Esophagus squamous epithelium (tissue), 5 donors: Measurements from ENCODE around the gene TAGAP. TPM values are rescaled to one million over a fixed set of nuclear protein-coding genes. Genes with fewer than 3 reads are reported as not detected.

Experiments used
- DNase-seq: peaks from one replicate; lab custom pipeline; 2025; lab: John Stamatoyannopoulos, UW
- H3K27ac ChIP-seq, 4 donors: fragments of 200-600 bp; sonication (generic); one replicate each; pipeline ENCODE4 v1.5.1; 2016 to 2019; ENCODE audit warnings: mild to moderate bottlenecking in 1 of 4
- H3K27me3 ChIP-seq, 4 donors: fragments of 200-600 bp; sonication (generic); 1 replicate in 3 of 4; 2 replicates in 1 of 4; pipeline versions ENCODE4 v1.5.1 to v1.6.0; 2017 to 2021; ENCODE audit warnings: antibody characterized with exemption in 1 of 4
- H3K36me3 ChIP-seq, 3 donors: fragments of 200-600 bp; sonication (generic); one replicate each; pipeline ENCODE4 v1.5.1; 2016 to 2019
- H3K4me1 ChIP-seq, 3 donors: fragments of 200-600 bp; sonication (generic); one replicate each; pipeline ENCODE4 v1.5.1; 2017 to 2019
- H3K4me3 ChIP-seq, 4 donors: fragments of 200-600 bp; sonication (generic); 1 replicate in 3 of 4; 2 replicates in 1 of 4; pipeline ENCODE4 v1.5.1; 2016 to 2019; ENCODE audit warnings: mild to moderate bottlenecking in 2 of 4, moderate library complexity in 1 of 4
- H3K9me3 ChIP-seq, 3 donors: fragments of 200-600 bp; sonication (generic); one replicate each; pipeline ENCODE4 v1.5.1; 2016 to 2019
- CTCF ChIP-seq, 6 experiments: fragments of 450-650 bp in 4 of 6; fragments of 200-600 bp in 2 of 6; sonication (generic) in 2 of 6; IDR thresholded peaks; one replicate each; pipeline ENCODE4 v1.5.1; 2016 to 2019; ENCODE audit warnings: antibody characterized with exemption in 6 of 6, mild to moderate bottlenecking in 4 of 6, moderate library complexity in 4 of 6
- POLR2A ChIP-seq, 4 donors: fragments of 450-650 bp; IDR thresholded peaks; one replicate each; pipeline ENCODE4 v1.6.1; 2017; ENCODE audit warnings: antibody characterized with exemption in 4 of 4, mild to moderate bottlenecking in 4 of 4, moderate library complexity in 3 of 4
- WGBS, 2 donors: methylation state at CpG; one replicate each; pipeline ENCODE4 v1.1.5; 2018; 5-methylcytosine and 5-hydroxymethylcytosine counted together
- intact Hi-C: fragments of 100-400 bp; cut with DNase I; formaldehyde crosslinking; loops from one replicate; pipeline ENCODE4 v1.15.0; 2022
- total RNA-seq, 4 donors: library from RNA; depleted of rRNA; stranded (reverse); fragments of >200 nt; gene quantifications; one replicate each; pipeline ENCODE4 v1.1.0, GENCODE V29; 2016
- donor health status: DM: yes; HTN: yes; CAD: no.

TAGAP gene
- total RNA-seq, 4 donors from 2014 or later: 0.83 to 3.6 (median 2.4) TPM

- TF ChIP-seq POLR2A (IDR thresholded peaks at IDR 0.05) (no peak), CTCF (IDR thresholded peaks at IDR 0.05) (no peak)
- H3K27ac ChIP-seq: no peak overlapping the region
- no peaks in the 10 kb centered on the region for H3K27me3 ChIP-seq
- no peaks in the 10 kb centered on the region for H3K36me3 ChIP-seq
- DNase-seq: no peak
- H3K9me3 ChIP-seq: no peaks in the 10 kb centered on the region
- H3K4me3 ChIP-seq: no peak overlapping the region
- 79 to 89% methylated on average over 5 of the region's 5 CpGs for WGBS, 2 donors
- H3K4me1 ChIP-seq: peaks cover 0 to 31% (median 10%) of the 10 kb centered on the region in 3 donors
- intact Hi-C loops: no loop called here
Observed at GRCh38 chr6:159005436-159005835, 39.4 kb downstream of the TAGAP start.

GRCh38 chr6:159004592-159004991 lies 40.2 kb downstream of the TAGAP start:
- Histone ChIP-seq H3K9me3 (no peaks in the 10 kb centered on the region), H3K4me1 (peaks cover 0 to 31% (median 8%) of the 10 kb centered on the region in 3 donors), H3K36me3 (no peaks in the 10 kb centered on the region), H3K27ac (no peak overlapping the region), H3K4me3 (no peak overlapping the region), H3K27me3 (no peaks in the 10 kb centered on the region)
- DNase-seq: no peak
- intact Hi-C loops: no loop called here
- TF ChIP-seq POLR2A (IDR thresholded peaks at IDR 0.05): no peak
- TF ChIP-seq CTCF (IDR thresholded peaks at IDR 0.05): no peak
- WGBS, 2 donors: 62 to 75% methylated on average over 3 of the region's 3 CpGs

- Histone ChIP-seq H3K4me1 (peaks cover 3 to 34% (median 13%) of the 10 kb centered on the region in 3 donors), H3K27me3 (no peaks in the 10 kb centered on the region), H3K4me3 (no peak overlapping the region), H3K27ac (peak overlapping the region in 1 of 4 donors; percentile 17), H3K9me3 (no peaks in the 10 kb centered on the region), H3K36me3 (no peaks in the 10 kb centered on the region)
- intact Hi-C loops: no loop called here
- TF ChIP-seq CTCF (IDR thresholded peaks at IDR 0.05) (no peak), POLR2A (IDR thresholded peaks at IDR 0.05) (no peak)
- 81 to 90% methylated on average over 12 of the region's 12 CpGs for WGBS, 2 donors
- DNase-seq: no peak
Observed at GRCh38 chr6:159002432-159003155, 42.2 kb downstream of the TAGAP start.

GRCh38 chr6:158999666-159000403 lies 45.0 kb downstream of the TAGAP start, which contains the start of gene RSPH3:
Gene RSPH3 (minus strand): TSS chr6:159000202. CDS start chr6:158999550, 652 bp downstream.
- intact Hi-C loops: no loop called here
- H3K9me3 ChIP-seq: no peaks in the 10 kb centered on the region
- peak; percentile 47 for DNase-seq
- H3K27ac ChIP-seq: peak within 1 kb of the TSS; percentile 88 to 96 (median 90)
- TF ChIP-seq CTCF (IDR thresholded peaks at IDR 0.05): peak in 4 of 6 experiments; percentile 20 to 38 (median 31)
- TF ChIP-seq POLR2A (IDR thresholded peaks at IDR 0.05): peak in 3 of 4 donors; percentile 30 to 82 (median 38)
- H3K27me3 ChIP-seq: no peaks in the 10 kb centered on the region
- peaks cover 3 to 59% (median 16%) of the 10 kb centered on the region in 3 donors for H3K4me1 ChIP-seq
- 0% methylated on average over 11 of the region's 50 CpGs for WGBS, 2 donors
- H3K36me3 ChIP-seq: no peaks in the 10 kb centered on the region
- H3K4me3 ChIP-seq: peak within 1 kb of the TSS; percentile 79 to 93 (median 87)
